Progenitor cell of endocrine pancreas (in vitro differentiated cells): ENCODE results near the gene FUT7. TPM values are rescaled to one million over a fixed set of nuclear protein-coding genes. Genes with fewer than 3 reads are reported as not detected.

ENCODE experiments used
- DNase-seq: peaks from one replicate; pipeline ENCODE4 v3.0.0; 2021; ENCODE audit warnings: low spot score; ENCODE audit not compliant: unreplicated experiment
- H3K27ac Mint-ChIP-seq: 2 replicates; pipeline ENCODE4 v1.8.0; 2021; ENCODE audit warnings: mild to moderate bottlenecking, moderate library complexity, mixed read lengths
- H3K27me3 Mint-ChIP-seq: 2 replicates; pipeline ENCODE4 v1.8.0; 2021; ENCODE audit warnings: mixed read lengths
- H3K36me3 Mint-ChIP-seq: 2 replicates; pipeline ENCODE4 v1.8.0; 2022; ENCODE audit warnings: mixed read lengths; ENCODE audit not compliant: insufficient read depth
- H3K4me1 Mint-ChIP-seq: 2 replicates; pipeline ENCODE4 v1.8.0; 2021; ENCODE audit warnings: low read depth, mixed read lengths
- H3K4me3 Mint-ChIP-seq: 2 replicates; pipeline ENCODE4 v1.8.0; 2021; ENCODE audit warnings: low read depth, mild to moderate bottlenecking, moderate library complexity, mixed read lengths
- H3K9me3 Mint-ChIP-seq: 2 replicates; pipeline ENCODE4 v1.8.0; 2021; ENCODE audit warnings: low read depth, mixed read lengths
- total RNA-seq: library from RNA; stranded (reverse); gene quantifications from 2 replicates; pipeline ENCODE4 v1.2.1, GENCODE V29; 2021
- TF ChIP-seq, protein P1 (sequence below): fragments of 200-600 bp; sonication (generic); IDR thresholded peaks from one replicate; pipeline ENCODE4 v1.5.0; 2021; ENCODE audit warnings: antibody characterized with exemption, mild to moderate bottlenecking; ENCODE audit not compliant: unreplicated experiment

FUT7 gene
- total RNA-seq, 1 donor from 2014 or later, result not detected

DNA sequence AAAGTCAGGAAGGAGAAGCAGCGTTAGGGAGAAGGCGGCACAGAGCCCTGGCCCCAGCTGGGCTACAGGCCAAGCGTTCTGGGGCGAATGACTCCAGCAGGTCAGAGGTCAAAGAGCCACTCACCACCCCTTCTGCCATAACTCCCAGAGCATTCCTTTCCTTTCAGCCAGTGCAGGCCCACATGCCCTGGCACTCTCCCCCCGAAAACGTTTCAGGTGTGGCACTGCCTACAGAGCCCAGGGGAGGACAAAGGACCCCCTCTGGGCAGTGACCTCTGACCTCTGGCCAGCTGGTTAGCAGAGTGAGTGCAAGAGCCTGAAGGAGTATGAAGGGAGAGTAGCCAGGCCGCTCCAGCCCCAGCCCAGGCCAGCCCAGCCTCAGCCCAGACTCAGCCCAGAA, 8.7 kb downstream of the FUT7 start:
- no peaks in the 10 kb centered on the region for H3K36me3 Mint-ChIP-seq
- H3K4me1 Mint-ChIP-seq, result peaks cover 2% of the 10 kb centered on the region
- TF ChIP-seq, protein P1, sequence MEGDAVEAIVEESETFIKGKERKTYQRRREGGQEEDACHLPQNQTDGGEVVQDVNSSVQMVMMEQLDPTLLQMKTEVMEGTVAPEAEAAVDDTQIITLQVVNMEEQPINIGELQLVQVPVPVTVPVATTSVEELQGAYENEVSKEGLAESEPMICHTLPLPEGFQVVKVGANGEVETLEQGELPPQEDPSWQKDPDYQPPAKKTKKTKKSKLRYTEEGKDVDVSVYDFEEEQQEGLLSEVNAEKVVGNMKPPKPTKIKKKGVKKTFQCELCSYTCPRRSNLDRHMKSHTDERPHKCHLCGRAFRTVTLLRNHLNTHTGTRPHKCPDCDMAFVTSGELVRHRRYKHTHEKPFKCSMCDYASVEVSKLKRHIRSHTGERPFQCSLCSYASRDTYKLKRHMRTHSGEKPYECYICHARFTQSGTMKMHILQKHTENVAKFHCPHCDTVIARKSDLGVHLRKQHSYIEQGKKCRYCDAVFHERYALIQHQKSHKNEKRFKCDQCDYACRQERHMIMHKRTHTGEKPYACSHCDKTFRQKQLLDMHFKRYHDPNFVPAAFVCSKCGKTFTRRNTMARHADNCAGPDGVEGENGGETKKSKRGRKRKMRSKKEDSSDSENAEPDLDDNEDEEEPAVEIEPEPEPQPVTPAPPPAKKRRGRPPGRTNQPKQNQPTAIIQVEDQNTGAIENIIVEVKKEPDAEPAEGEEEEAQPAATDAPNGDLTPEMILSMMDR, result no peak
- H3K4me3 Mint-ChIP-seq, result no peak overlapping the region
- H3K27me3 Mint-ChIP-seq, result peaks cover 3% of the 10 kb centered on the region
- DNase-seq, result no peak
- no peaks in the 10 kb centered on the region for H3K9me3 Mint-ChIP-seq
- H3K27ac Mint-ChIP-seq, result no peak overlapping the region

DNA sequence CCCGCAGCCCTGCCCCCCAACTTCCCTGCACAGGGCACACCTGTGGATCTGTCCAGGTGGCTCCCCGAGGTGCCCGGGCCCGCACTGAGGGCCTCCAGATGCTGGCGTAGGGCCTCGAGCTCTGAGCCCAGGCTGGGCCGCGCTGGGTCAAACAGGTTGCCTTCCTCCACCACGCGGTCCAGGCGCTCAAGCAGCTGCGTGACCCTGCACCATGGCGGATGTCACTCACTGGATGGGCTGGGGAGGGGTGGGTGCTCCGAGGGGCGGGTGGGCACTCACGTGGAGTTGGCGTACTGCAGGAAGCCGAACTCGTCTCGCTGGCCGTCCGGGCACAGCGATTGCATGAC, 9.3 kb downstream of the FUT7 start:
- H3K27ac Mint-ChIP-seq, result no peak overlapping the region
- peaks cover 3% of the 10 kb centered on the region for H3K27me3 Mint-ChIP-seq
- no peak for DNase-seq
- no peaks in the 10 kb centered on the region for H3K9me3 Mint-ChIP-seq
- TF ChIP-seq, protein P1, result no peak
- H3K4me3 Mint-ChIP-seq, result no peak overlapping the region
- no peaks in the 10 kb centered on the region for H3K36me3 Mint-ChIP-seq
- peaks cover 2% of the 10 kb centered on the region for H3K4me1 Mint-ChIP-seq

DNA sequence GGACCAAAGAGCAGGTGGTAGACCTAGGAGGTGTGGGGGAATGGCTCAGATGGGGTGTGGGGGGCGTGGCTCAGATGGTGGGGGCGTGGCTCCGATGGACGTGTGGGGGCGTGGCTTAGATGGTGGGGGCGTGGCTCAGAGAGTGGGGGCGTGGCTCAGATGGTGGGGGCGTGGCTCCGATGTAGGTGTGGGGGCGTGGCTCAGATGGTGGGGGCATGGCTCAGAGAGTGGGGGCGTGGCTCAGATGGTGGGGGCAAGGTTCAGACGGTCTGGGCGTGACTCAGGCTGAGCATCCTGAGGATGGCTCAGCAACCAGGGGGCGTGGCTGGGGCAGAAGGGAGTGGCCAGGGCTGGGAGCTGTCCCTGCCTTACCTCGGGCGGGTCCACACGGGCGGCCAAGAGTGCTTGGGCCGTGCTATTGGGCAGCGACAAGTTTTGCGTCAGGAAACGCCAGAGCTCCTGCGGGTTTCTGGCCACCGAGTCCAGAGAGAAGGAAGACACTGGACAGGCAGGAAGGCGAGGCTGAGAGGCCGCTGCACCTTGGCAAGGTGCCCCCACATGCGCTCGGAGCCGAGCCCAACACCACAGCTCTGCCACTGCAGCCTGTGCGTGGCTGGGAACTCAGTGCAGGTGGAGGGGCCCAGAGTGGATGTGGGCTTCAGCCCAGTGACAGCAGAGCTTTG, 9.8 kb downstream of the FUT7 start:
- no peaks in the 10 kb centered on the region for H3K36me3 Mint-ChIP-seq
- DNase-seq, result no peak
- no peak overlapping the region for H3K4me3 Mint-ChIP-seq
- peaks cover under 1% of the 10 kb centered on the region for H3K27me3 Mint-ChIP-seq
- H3K4me1 Mint-ChIP-seq, result peaks cover under 1% of the 10 kb centered on the region
- H3K27ac Mint-ChIP-seq, result no peak overlapping the region
- no peaks in the 10 kb centered on the region for H3K9me3 Mint-ChIP-seq
- TF ChIP-seq, protein P1, result no peak

DNA sequence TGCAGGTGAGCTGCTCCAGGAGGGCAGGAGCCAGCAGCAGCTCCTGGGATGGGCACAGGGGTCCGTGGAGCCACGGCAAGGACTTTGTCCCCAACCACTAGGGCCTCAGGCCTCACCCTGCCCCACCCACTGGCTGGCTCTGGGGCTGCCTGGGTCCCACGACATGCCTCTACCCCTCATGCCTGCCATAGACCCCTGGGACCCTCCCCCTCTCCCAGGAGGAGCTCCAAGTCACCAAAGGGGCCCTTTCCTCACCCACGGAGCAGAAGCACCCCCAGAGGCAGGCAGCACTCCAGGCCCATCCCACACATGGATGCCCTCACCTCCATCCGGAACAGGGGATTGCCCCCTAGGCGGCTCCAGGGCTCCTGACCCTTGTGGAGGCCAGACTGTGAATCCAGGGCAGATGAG, 10.3 kb downstream of the FUT7 start:
- Mint-ChIP-seq H3K27ac (no peak overlapping the region), H3K36me3 (peaks cover 1% of the 10 kb centered on the region)

DNA sequence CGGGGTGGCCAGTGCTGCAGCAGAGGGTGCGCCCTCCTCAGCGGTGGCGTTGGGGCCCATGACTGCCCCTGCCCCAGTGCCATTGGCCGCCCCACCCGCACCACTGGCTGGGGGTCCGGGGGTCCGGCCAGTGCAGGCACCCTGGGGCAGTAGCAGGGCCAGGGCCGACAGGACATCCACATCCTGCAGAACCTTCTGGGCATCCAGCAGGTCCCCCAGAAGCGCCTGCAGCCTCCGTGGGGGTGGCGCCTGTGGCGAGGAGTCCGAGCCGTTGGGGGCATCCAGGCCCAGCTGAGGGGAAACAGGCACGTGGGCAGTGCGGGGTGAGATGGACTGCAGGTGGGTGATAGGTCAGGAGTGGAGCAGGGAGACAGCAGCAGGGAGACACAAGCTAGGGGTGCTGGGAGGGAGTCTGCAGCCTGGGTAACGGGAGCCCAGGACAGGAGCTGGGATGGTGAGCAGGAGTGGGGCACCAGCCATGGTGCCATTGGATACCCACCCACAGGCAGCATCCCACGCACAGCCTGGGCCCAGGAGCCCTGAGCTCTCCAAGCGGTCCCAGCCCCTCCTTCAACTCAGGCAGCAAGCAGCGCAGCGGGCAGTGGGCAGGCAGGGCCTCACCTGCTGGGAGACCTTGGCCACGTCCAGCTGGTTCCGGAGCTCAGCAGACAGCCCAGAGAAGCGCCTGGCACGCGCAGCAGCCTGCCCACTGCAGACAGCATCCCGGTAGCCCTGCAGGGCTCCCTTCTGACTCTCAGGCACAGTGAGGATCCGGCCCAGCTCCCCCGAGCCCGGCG, 10.9 kb downstream of the FUT7 start:
- DNase-seq, result no peak
- Mint-ChIP-seq H3K27ac (no peak overlapping the region), H3K4me1 (no peaks in the 10 kb centered on the region), H3K36me3 (peaks cover 1% of the 10 kb centered on the region), H3K9me3 (no peaks in the 10 kb centered on the region), H3K27me3 (no peaks in the 10 kb centered on the region), H3K4me3 (no peak overlapping the region)
- TF ChIP-seq, protein P1, result no peak

More for the DNA sequence above, 10.3 kb downstream of the FUT7 start:
- no peak for DNase-seq
- Mint-ChIP-seq H3K4me1 (no peaks in the 10 kb centered on the region), H3K4me3 (no peak overlapping the region), H3K27me3 (no peaks in the 10 kb centered on the region), H3K9me3 (no peaks in the 10 kb centered on the region)
- TF ChIP-seq, protein P1, result no peak
